Activated CD4-positive, alpha-beta T cell treated with anti-CD3 and anti-CD28 coated beads for 36 hours (primary cell): Measurements from ENCODE around the gene ZNF512B. TPM values are rescaled to one million over a fixed set of nuclear protein-coding genes. Genes with fewer than 3 reads are reported as not detected.
A peak's percentile ranks its signal among the peaks of the same experiment; 100 is the strongest.

Source experiments
- ATAC-seq: fragments of 200-7000 bp; cut with Tn5 transposase; one replicate; pipeline ENCODE4 v1.10.0; 2021; ENCODE audit warnings: mild to moderate bottlenecking, moderate library complexity
- CTCF ChIA-PET: fragments of 350-600 bp; sonication (Branson Sonifier 250); formaldehyde crosslinking; loops from one replicate; lab custom pipeline; 2021; ENCODE audit warnings: antibody characterized with exemption; lab: Charles Lee
- POLR2A ChIA-PET: fragments of 350-600 bp; sonication (Branson Sonifier 250); formaldehyde crosslinking; loops from one replicate; lab custom pipeline; 2021; ENCODE audit warnings: antibody characterized with exemption, inconsistent platforms; lab: Charles Lee
- DNase-seq: peaks from one replicate; pipeline ENCODE4 v3.0.0-alpha.2; 2020
- H3K27ac Mint-ChIP-seq: one replicate; pipeline ENCODE4 v1.8.0; 2021; ENCODE audit warnings: mixed read lengths
- H3K27me3 Mint-ChIP-seq: one replicate; pipeline ENCODE4 v1.8.0; 2021; ENCODE audit warnings: mixed read lengths
- H3K36me3 Mint-ChIP-seq: one replicate; pipeline ENCODE4 v1.8.0; 2021; ENCODE audit warnings: low read depth, mixed read lengths
- H3K4me1 Mint-ChIP-seq: one replicate; pipeline ENCODE4 v1.8.0; 2021; ENCODE audit warnings: mixed read lengths
- H3K4me3 Mint-ChIP-seq: one replicate; pipeline ENCODE4 v1.8.0; 2021; ENCODE audit warnings: mild to moderate bottlenecking, moderate library complexity, mixed read lengths
- H3K9me3 Mint-ChIP-seq: one replicate; pipeline ENCODE4 v1.8.0; 2021; ENCODE audit warnings: low read depth, mixed read lengths
- intact Hi-C, 2 experiments: fragments of 100-400 bp; cut with DNase I in 1 of 2; cut with micrococcal nuclease in 1 of 2; formaldehyde crosslinking; loops; one replicate each; pipeline versions ENCODE4 v1.14.2 to v1.15.1; 2022 to 2024; cut with DNase I, micrococcal nuclease
- total RNA-seq, 2 experiments: library from RNA; stranded (reverse); gene quantifications; one replicate each; pipeline ENCODE4 v1.2.3, GENCODE V29; 2021

Gene ZNF512B
- total RNA-seq, 2 experiments from 2014 or later, result 12.6 to 13.1 TPM

GRCh38 chr20:63946986-63947637 is 22.6 kb downstream of the ZNF512B start:
- Mint-ChIP-seq H3K4me3 (peak overlapping the region; percentile 69), H3K27me3 (no peaks in the 10 kb centered on the region), H3K36me3 (peaks cover 8% of the 10 kb centered on the region), H3K4me1 (peaks cover 33% of the 10 kb centered on the region), H3K9me3 (peaks cover 2% of the 10 kb centered on the region), H3K27ac (peak overlapping the region; percentile 21)
- POLR2A ChIA-PET, result no interaction called here
- CTCF ChIA-PET, result no interaction called here
- DNase-seq (no peak), ATAC-seq (no peak)
- intact Hi-C loops, result no loop called here

- POLR2A ChIA-PET, result no interaction called here
- H3K27me3 Mint-ChIP-seq, result no peaks in the 10 kb centered on the region
- ATAC-seq (no peak), DNase-seq (no peak)
- H3K9me3 Mint-ChIP-seq, result peaks cover 2% of the 10 kb centered on the region
- CTCF ChIA-PET, result interaction anchor here (0.9 kb wide), 1 partner anchor 34 kb away, joined by 3 read pairs; no protein-coding TSS in a partner anchor
- H3K4me3 Mint-ChIP-seq, result no peak overlapping the region
- no peak overlapping the region for H3K27ac Mint-ChIP-seq
- peaks cover 37% of the 10 kb centered on the region for H3K4me1 Mint-ChIP-seq
- intact Hi-C loops, result no loop called here
- peaks cover 10% of the 10 kb centered on the region for H3K36me3 Mint-ChIP-seq
These were observed 23.5 kb downstream of the ZNF512B start for GRCh38 chr20:63945921-63946920.

- DNase-seq, result no peak
- CTCF ChIA-PET, result no interaction called here
These were observed 24.6 kb downstream of the ZNF512B start for GRCh38 chr20:63945031-63945658.

GRCh38 chr20:63944078-63944941 is 25.4 kb downstream of the ZNF512B start:
- DNase-seq (no peak), ATAC-seq (no peak)
- CTCF ChIA-PET, result interaction anchor here (0.6 kb wide), 1 partner anchor 34 kb away, joined by 4 read pairs; no protein-coding TSS in a partner anchor
- intact Hi-C loops, result no loop called here
- Mint-ChIP-seq H3K4me1 (peaks cover 36% of the 10 kb centered on the region), H3K27me3 (no peaks in the 10 kb centered on the region), H3K4me3 (no peak overlapping the region), H3K36me3 (peaks cover 20% of the 10 kb centered on the region), H3K27ac (no peak overlapping the region), H3K9me3 (peaks cover 2% of the 10 kb centered on the region)
- POLR2A ChIA-PET, result no interaction called here

More at GRCh38 chr20:63945031-63945658, 24.6 kb downstream of the ZNF512B start:
- Mint-ChIP-seq H3K27ac (no peak overlapping the region), H3K36me3 (peaks cover 18% of the 10 kb centered on the region), H3K9me3 (peaks cover 2% of the 10 kb centered on the region), H3K27me3 (no peaks in the 10 kb centered on the region), H3K4me3 (no peak overlapping the region), H3K4me1 (peaks cover 41% of the 10 kb centered on the region)
- POLR2A ChIA-PET, result no interaction called here
- intact Hi-C loops, result no loop called here
- ATAC-seq, result no peak

- CTCF ChIA-PET, result interaction anchor here (0.6 to 1.5 kb wide), 2 partner anchors 34 to 36 kb away, joined by 4 to 5 read pairs; partner anchors contain the start of gene SAMD10
- Mint-ChIP-seq H3K27ac (no peak overlapping the region), H3K4me1 (peaks cover 30% of the 10 kb centered on the region), H3K27me3 (no peaks in the 10 kb centered on the region), H3K4me3 (no peak overlapping the region), H3K36me3 (peaks cover 20% of the 10 kb centered on the region), H3K9me3 (peaks cover 2% of the 10 kb centered on the region)
- POLR2A ChIA-PET, result no interaction called here
- ATAC-seq, result no peak
- no peak for DNase-seq
- intact Hi-C loops, result no loop called here
These were observed 26.0 kb downstream of the ZNF512B start for GRCh38 chr20:63943808-63944077.

GRCh38 chr20:63942969-63943807 is 26.5 kb downstream of the ZNF512B start:
- Mint-ChIP-seq H3K9me3 (peaks cover under 1% of the 10 kb centered on the region), H3K4me1 (peaks cover 24% of the 10 kb centered on the region), H3K36me3 (peaks cover 19% of the 10 kb centered on the region), H3K4me3 (no peak overlapping the region), H3K27ac (no peak overlapping the region), H3K27me3 (no peaks in the 10 kb centered on the region)
- intact Hi-C loops, result no loop called here
- no peak for ATAC-seq
- no peak for DNase-seq
- ChIA-PET POLR2A (interaction anchor here (0.6 kb wide), 1 partner anchor 123 kb away, joined by 3 read pairs; no protein-coding TSS in a partner anchor), CTCF (interaction anchor here (1.5 kb wide), 1 partner anchor 37 kb away, joined by 5 read pairs; the partner anchor contains the start of gene SAMD10)

- Mint-ChIP-seq H3K9me3 (no peaks in the 10 kb centered on the region), H3K4me3 (no peak overlapping the region), H3K4me1 (peaks cover 16% of the 10 kb centered on the region), H3K27me3 (no peaks in the 10 kb centered on the region), H3K27ac (peak overlapping the region; percentile 84), H3K36me3 (peaks cover 22% of the 10 kb centered on the region)
- ChIA-PET POLR2A (interaction anchor here (0.6 kb wide), 1 partner anchor 124 kb away, joined by 3 read pairs; no protein-coding TSS in a partner anchor), CTCF (interaction anchor here (1.5 kb wide), 1 partner anchor 38 kb away, joined by 5 read pairs; the partner anchor contains the start of gene SAMD10)
- DNase-seq, result peak; percentile 83
- no peak for ATAC-seq
- intact Hi-C loops, result no loop called here
These were observed 27.3 kb downstream of the ZNF512B start for GRCh38 chr20:63942250-63942951.

- ATAC-seq (peak; percentile 83), DNase-seq (peak; percentile 90)
- no peaks in the 10 kb centered on the region for H3K27me3 Mint-ChIP-seq
- peaks cover 19% of the 10 kb centered on the region for H3K36me3 Mint-ChIP-seq
- intact Hi-C loops, result loop anchor here in 1 of 2 experiments (1.0 kb wide), 3 partner anchors 15 to 388 kb away; partner anchors contain the start of gene UCKL1
- H3K4me3 Mint-ChIP-seq, result no peak overlapping the region
- ChIA-PET CTCF (interaction anchor here (0.6 to 1.5 kb wide), 2 partner anchors 38 to 159 kb away, joined by 3 to 4 read pairs; partner anchors contain the start of gene SAMD10), POLR2A (no interaction called here)
- peaks cover 10% of the 10 kb centered on the region for H3K4me1 Mint-ChIP-seq
- peak overlapping the region; percentile 60 for H3K27ac Mint-ChIP-seq
- H3K9me3 Mint-ChIP-seq, result no peaks in the 10 kb centered on the region
These were observed 28.2 kb downstream of the ZNF512B start for GRCh38 chr20:63941282-63942081.
